Uterus (tissue), 4 donors: ENCODE results near the gene ZNF407. TPM values are rescaled to one million over a fixed set of nuclear protein-coding genes. Genes with fewer than 3 reads are reported as not detected.

ENCODE experiments used
- DNase-seq, 2 donors: peaks; one replicate each; pipeline ENCODE4 v3.0.0-alpha.2; 2019 to 2020
- H3K27ac ChIP-seq, 2 donors: fragments of 200-600 bp; sonication (generic); 1 replicate in 1 of 2; 2 replicates in 1 of 2; pipeline ENCODE4 v1.5.1; 2016 to 2018
- H3K27me3 ChIP-seq, 2 donors: fragments of 200-600 bp; sonication (generic); one replicate each; pipeline ENCODE4 v1.5.1; 2018 to 2019; ENCODE audit warnings: control low read depth in 1 of 2
- H3K36me3 ChIP-seq, 2 donors: fragments of 200-600 bp; sonication (generic); one replicate each; pipeline ENCODE4 v1.5.1; 2019; ENCODE audit warnings: control low read depth in 1 of 2
- H3K4me1 ChIP-seq, 2 donors: fragments of 200-600 bp; sonication (generic); one replicate each; pipeline ENCODE4 v1.5.1; 2018 to 2019; ENCODE audit warnings: control low read depth in 1 of 2
- H3K4me3 ChIP-seq, 2 donors: fragments of 200-600 bp; sonication (generic); 1 replicate in 1 of 2; 2 replicates in 1 of 2; pipeline ENCODE4 v1.5.1; 2018 to 2019; ENCODE audit warnings: mild to moderate bottlenecking in 1 of 2
- H3K9me3 ChIP-seq, 2 donors: fragments of 200-600 bp; sonication (generic); one replicate each; pipeline ENCODE4 v1.5.1; 2019; ENCODE audit warnings: control low read depth in 1 of 2
- POLR2A ChIP-seq, 2 donors: fragments of 450-650 bp; IDR thresholded peaks; one replicate each; pipeline ENCODE4 v1.6.1; 2016; ENCODE audit warnings: antibody characterized with exemption in 2 of 2, mild to moderate bottlenecking in 1 of 2, moderate library complexity in 1 of 2
- intact Hi-C: fragments of 100-400 bp; cut with DNase I; formaldehyde crosslinking; loops from one replicate; pipeline ENCODE4 v1.15.1; 2023; ENCODE audit warnings: low total_unique reads
- total RNA-seq, 4 donors: library from RNA; depleted of rRNA in 3 of 4; stranded (reverse); fragments of >200 nt in 3 of 4; gene quantifications; one replicate each; pipeline versions ENCODE4 v1.1.0 to v1.2.4, GENCODE V29; 2014 to 2023
- TF ChIP-seq, protein P1 (sequence below), 4 experiments: fragments of 200-600 bp in 2 of 4; fragments of 450-650 bp in 2 of 4; sonication (generic) in 2 of 4; IDR thresholded peaks; one replicate each; pipeline ENCODE4 v1.5.1; 2016 to 2019; ENCODE audit warnings: antibody characterized with exemption in 4 of 4, mild to moderate bottlenecking in 2 of 4, moderate library complexity in 1 of 4
- donor health status: DM: yes; HTN: yes; CAD: no.

The ZNF407 gene
- total RNA-seq, 4 donors from 2014 or later = 10.6 to 38.9 (median 23.7) TPM

- Histone ChIP-seq H3K36me3 (no peaks in the 10 kb centered on the region), H3K27ac (peak overlapping the region; percentile 30 to 41)
Observed at GRCh38 chr18:75070235-75070624, 472.6 kb downstream of the ZNF407 start.

DNA sequence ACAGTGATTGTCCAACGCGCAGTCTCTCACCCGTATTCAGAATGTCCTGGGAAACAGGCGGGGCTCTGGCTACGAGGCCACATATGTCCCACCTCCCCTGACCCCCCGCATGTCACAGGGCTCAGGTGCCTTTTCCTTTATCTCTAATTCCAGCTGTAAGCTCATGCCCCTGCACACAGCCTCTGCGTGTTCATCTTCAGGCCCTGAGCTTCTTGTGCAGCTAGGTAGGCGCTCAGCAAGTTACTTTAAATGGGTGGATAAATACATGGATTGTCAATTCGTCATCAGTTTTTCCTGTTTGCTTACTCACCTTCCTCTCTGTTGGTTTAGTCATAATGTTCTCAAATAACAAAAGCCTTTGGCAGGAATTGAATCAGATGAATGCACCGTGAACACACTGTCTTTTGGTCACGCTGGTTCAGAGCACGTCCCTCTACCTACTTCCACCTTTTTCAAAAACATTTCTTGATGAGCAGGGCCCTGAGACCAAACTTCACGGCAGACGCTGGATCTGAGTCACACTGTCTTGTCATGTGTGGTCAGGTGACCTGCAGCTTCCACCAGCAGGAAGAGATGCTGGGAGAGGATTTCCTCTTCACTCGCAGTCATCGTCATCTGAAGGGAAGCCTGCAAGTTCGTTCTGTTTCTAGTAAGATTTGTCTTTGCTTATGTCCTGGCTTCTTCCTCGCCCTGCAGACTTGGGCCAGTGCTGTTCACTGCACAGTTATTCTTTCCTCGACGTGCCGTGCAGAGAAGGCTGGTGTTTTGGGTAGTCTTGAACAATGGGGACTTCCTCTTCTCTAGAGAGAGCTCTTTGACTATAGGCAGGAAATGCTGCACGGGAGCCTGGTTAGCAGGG lies 473.2 kb downstream of the ZNF407 start:
- TF ChIP-seq POLR2A (IDR thresholded peaks at IDR 0.05) = no peak
- TF ChIP-seq, protein P1, sequence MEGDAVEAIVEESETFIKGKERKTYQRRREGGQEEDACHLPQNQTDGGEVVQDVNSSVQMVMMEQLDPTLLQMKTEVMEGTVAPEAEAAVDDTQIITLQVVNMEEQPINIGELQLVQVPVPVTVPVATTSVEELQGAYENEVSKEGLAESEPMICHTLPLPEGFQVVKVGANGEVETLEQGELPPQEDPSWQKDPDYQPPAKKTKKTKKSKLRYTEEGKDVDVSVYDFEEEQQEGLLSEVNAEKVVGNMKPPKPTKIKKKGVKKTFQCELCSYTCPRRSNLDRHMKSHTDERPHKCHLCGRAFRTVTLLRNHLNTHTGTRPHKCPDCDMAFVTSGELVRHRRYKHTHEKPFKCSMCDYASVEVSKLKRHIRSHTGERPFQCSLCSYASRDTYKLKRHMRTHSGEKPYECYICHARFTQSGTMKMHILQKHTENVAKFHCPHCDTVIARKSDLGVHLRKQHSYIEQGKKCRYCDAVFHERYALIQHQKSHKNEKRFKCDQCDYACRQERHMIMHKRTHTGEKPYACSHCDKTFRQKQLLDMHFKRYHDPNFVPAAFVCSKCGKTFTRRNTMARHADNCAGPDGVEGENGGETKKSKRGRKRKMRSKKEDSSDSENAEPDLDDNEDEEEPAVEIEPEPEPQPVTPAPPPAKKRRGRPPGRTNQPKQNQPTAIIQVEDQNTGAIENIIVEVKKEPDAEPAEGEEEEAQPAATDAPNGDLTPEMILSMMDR (IDR thresholded peaks at IDR 0.05) = no peak
- no peaks in the 10 kb centered on the region for H3K36me3 ChIP-seq
- no peak for DNase-seq
- H3K27me3 ChIP-seq = no peaks in the 10 kb centered on the region
- peak overlapping the region; percentile 30 to 41 for H3K27ac ChIP-seq
- no peaks in the 10 kb centered on the region for H3K9me3 ChIP-seq
- H3K4me3 ChIP-seq = no peak overlapping the region
- intact Hi-C loops = no loop called here
- no peaks in the 10 kb centered on the region for H3K4me1 ChIP-seq

More at GRCh38 chr18:75070235-75070624, 472.6 kb downstream of the ZNF407 start:
- TF ChIP-seq POLR2A (IDR thresholded peaks at IDR 0.05) = no peak
- TF ChIP-seq, protein P1 (IDR thresholded peaks at IDR 0.05) = no peak
- Histone ChIP-seq H3K9me3 (no peaks in the 10 kb centered on the region), H3K27me3 (no peaks in the 10 kb centered on the region), H3K4me3 (no peak overlapping the region), H3K4me1 (no peaks in the 10 kb centered on the region)
- intact Hi-C loops = no loop called here
- DNase-seq = no peak

DNA sequence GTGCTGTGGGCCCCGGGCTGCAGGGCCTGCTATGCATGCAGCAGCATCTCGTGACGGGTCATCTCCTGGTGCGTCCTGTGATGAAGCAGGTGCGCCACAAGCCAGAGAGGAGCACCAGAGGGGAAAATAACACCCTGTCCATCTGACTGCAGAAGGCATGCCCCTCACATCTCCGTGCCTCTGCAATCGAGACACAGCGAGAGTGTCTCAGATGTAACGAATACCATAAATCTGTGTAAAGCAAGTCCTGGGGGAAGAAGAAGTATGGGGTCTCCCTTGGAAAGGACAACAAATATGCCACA lies 473.8 kb downstream of the ZNF407 start:
- no peaks in the 10 kb centered on the region for H3K27me3 ChIP-seq
- H3K9me3 ChIP-seq = no peaks in the 10 kb centered on the region
- no peak overlapping the region for H3K4me3 ChIP-seq
- H3K27ac ChIP-seq = no peak overlapping the region
- intact Hi-C loops = no loop called here
- no peaks in the 10 kb centered on the region for H3K36me3 ChIP-seq
- TF ChIP-seq, protein P1 (IDR thresholded peaks at IDR 0.05) = no peak
- no peak for TF ChIP-seq POLR2A (IDR thresholded peaks at IDR 0.05)
- DNase-seq = no peak
- H3K4me1 ChIP-seq = no peaks in the 10 kb centered on the region

- no peak for DNase-seq
- no peak for TF ChIP-seq POLR2A (IDR thresholded peaks at IDR 0.05)
- TF ChIP-seq, protein P1 (IDR thresholded peaks at IDR 0.05) = no peak
- no peak overlapping the region for H3K27ac ChIP-seq
- H3K9me3 ChIP-seq = no peaks in the 10 kb centered on the region
- intact Hi-C loops = no loop called here
- no peaks in the 10 kb centered on the region for H3K4me1 ChIP-seq
- no peaks in the 10 kb centered on the region for H3K36me3 ChIP-seq
- H3K27me3 ChIP-seq = no peaks in the 10 kb centered on the region
- no peak overlapping the region for H3K4me3 ChIP-seq
Observed at GRCh38 chr18:75071866-75072671, 474.4 kb downstream of the ZNF407 start.
